Panc1 (cell line): Measurements from ENCODE around the gene NSD1. TPM values are rescaled to one million over a fixed set of nuclear protein-coding genes. Genes with fewer than 3 reads are reported as not detected.

Source experiments
- ATAC-seq: fragments of 200-7000 bp; cut with Tn5 transposase; 2 replicates; pipeline ENCODE4 v1.9.1; 2020; ENCODE audit warnings: mild to moderate bottlenecking, moderate library complexity
- BruUV-seq: library from RNA; stranded (reverse); fragments of 400-500 nt; replicated peaks from 2 replicates; lab custom pipeline; 2021; lab: Mats Ljungman, UMichigan
- CTCF ChIA-PET: fragments of 300-600 bp; sonication (Branson Sonifier 250); formaldehyde crosslinking; loops from one replicate; lab custom pipeline; 2022; ENCODE audit warnings: antibody characterized with exemption; lab: Charles Lee
- POLR2A ChIA-PET: fragments of 300-600 bp; sonication (Branson Sonifier 250); formaldehyde crosslinking; loops from one replicate; lab custom pipeline; 2022; ENCODE audit warnings: antibody characterized with exemption; lab: Charles Lee
- DNase-seq: peaks from one replicate; pipeline ENCODE4 v3.0.0-alpha.2; 2010; ENCODE audit warnings: low read depth, low spot score
- H3K27ac ChIP-seq: 2 replicates; pipeline ENCODE4 v1.5.1; 2011; ENCODE audit warnings: mild to moderate bottlenecking, low read length, inconsistent platforms
- H3K27me3 ChIP-seq: fragments of 200-500 bp; sonication (Bioruptor generic); 2 replicates; pipeline ENCODE4 v1.6.0; 2014; ENCODE audit warnings: low read length, inconsistent platforms; ENCODE audit not compliant: control insufficient read depth, insufficient read depth
- H3K36me3 ChIP-seq: fragments of 200-500 bp; sonication (Bioruptor generic); 2 replicates; pipeline ENCODE4 v1.5.1; 2014; ENCODE audit warnings: inconsistent platforms, mild to moderate bottlenecking, low read length, moderate library complexity; ENCODE audit not compliant: control insufficient read depth, insufficient read depth
- H3K4me1 ChIP-seq: 2 replicates; pipeline ENCODE4 v1.5.1; 2011; ENCODE audit warnings: inconsistent platforms, mild to moderate bottlenecking, low read length, moderate library complexity; ENCODE audit not compliant: control insufficient read depth, insufficient read depth
- H3K4me3 ChIP-seq, 2 experiments: 2 replicates each; pipeline ENCODE4 v1.5.1; 2011 to 2012; ENCODE audit warnings: low read depth in 2 of 2, low read length in 2 of 2, mild to moderate bottlenecking in 2 of 2, inconsistent platforms in 1 of 2, moderate library complexity in 1 of 2
- H3K9me3 ChIP-seq: fragments of 200-500 bp; sonication (Bioruptor generic); 2 replicates; pipeline ENCODE4 v1.5.1; 2014; ENCODE audit warnings: low read depth, mild to moderate bottlenecking, inconsistent platforms, low read length, moderate library complexity; ENCODE audit not compliant: control insufficient read depth, insufficient read depth
- POLR2AphosphoS5 ChIP-seq: IDR thresholded peaks from 2 replicates; pipeline ENCODE4 v1.6.1; 2012; ENCODE audit warnings: mild to moderate bottlenecking, low read depth, low read length, moderate library complexity
- SIN3A ChIP-seq: IDR thresholded peaks from 2 replicates; pipeline ENCODE4 v1.6.1; 2012; ENCODE audit warnings: low read depth, mild to moderate bottlenecking, low read length, moderate library complexity, borderline replicate concordance; ENCODE audit not compliant: insufficient read depth
- TCF7L2 ChIP-seq: IDR thresholded peaks from 2 replicates; pipeline ENCODE4 v1.6.1; 2011; ENCODE audit warnings: mild to moderate bottlenecking, low read depth, low read length, inconsistent platforms
- in situ Hi-C: cut with HindIII; loops from 2 replicates; pipeline ENCODE4 v1.10.0; 2016; ENCODE audit warnings: low sequenced_read_pairs, low pct_unique_long_range_greater_than_20kb
- intact Hi-C: fragments of 100-400 bp; cut with micrococcal nuclease; formaldehyde crosslinking; loops from one replicate; pipeline ENCODE4 v1.10.0; 2022; ENCODE audit not compliant: unreplicated experiment
- total RNA-seq: library from RNA; stranded (reverse); gene quantifications from one replicate; pipeline ENCODE4 v1.2.1, GENCODE V29; 2021; ENCODE audit not compliant: unreplicated experiment
- TF ChIP-seq, protein P1 (sequence below): fragments of 450-650 bp; IDR thresholded peaks from 2 replicates; pipeline ENCODE4 v1.5.1; 2017; ENCODE audit warnings: mild to moderate bottlenecking
- TF ChIP-seq, protein P2 (sequence below), 2 experiments: IDR thresholded peaks; 2 replicates each; pipeline ENCODE4 v1.6.1; 2011 to 2012; ENCODE audit warnings: low read depth in 2 of 2, control low read depth in 1 of 2, low read length in 1 of 2, mild to moderate bottlenecking in 1 of 2, moderate library complexity in 1 of 2; ENCODE audit not compliant: insufficient read depth in 1 of 2

Gene NSD1
- total RNA-seq, 1 experiment from 2014 or later = 58.7 TPM

DNA sequence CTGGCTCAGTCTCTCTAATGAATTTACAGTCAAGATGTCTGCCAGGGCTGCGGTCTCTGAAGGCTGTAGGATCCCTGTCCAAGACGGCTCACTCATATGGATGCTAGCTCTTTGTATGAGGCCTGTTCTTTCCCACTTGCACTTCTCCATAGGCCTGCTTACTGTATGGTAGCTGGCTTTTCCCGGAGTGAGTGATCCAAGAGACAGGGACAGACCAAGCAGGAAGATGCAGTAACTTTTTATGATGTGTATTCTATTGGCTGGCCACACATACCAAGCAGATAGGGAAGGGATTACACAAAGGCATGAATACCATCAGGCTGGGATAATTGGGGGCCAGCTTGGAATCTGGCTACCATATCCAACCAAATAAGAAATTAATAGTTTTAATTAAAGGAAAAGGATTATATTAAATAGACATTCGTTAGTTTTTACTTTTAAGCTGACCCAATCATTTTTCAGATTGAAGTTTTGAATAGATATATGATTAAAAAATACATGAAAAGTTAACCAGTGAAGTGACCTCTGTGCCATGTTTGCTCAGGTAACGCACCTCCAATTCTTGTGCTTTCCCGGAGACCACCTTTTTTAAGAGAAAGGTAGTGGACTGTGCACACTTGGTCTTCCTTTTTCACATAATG, 20.6 kb downstream of the NSD1 start:
- Histone ChIP-seq H3K4me1 (no peaks in the 10 kb centered on the region), H3K4me3 (no peak overlapping the region), H3K9me3 (no peaks in the 10 kb centered on the region), H3K27ac (no peak overlapping the region), H3K36me3 (0 out of 2 replicates have a peak, but pooled peaks cover 5% of the 10 kb centered on the region), H3K27me3 (no peaks in the 10 kb centered on the region)
- ChIA-PET CTCF (no interaction called here), POLR2A (interaction anchor here (0.6 kb wide), 1 partner anchor 9 kb away, joined by 3 read pairs; no protein-coding TSS in a partner anchor)
- TF ChIP-seq POLR2AphosphoS5 = no peak
- TF ChIP-seq, protein P1, sequence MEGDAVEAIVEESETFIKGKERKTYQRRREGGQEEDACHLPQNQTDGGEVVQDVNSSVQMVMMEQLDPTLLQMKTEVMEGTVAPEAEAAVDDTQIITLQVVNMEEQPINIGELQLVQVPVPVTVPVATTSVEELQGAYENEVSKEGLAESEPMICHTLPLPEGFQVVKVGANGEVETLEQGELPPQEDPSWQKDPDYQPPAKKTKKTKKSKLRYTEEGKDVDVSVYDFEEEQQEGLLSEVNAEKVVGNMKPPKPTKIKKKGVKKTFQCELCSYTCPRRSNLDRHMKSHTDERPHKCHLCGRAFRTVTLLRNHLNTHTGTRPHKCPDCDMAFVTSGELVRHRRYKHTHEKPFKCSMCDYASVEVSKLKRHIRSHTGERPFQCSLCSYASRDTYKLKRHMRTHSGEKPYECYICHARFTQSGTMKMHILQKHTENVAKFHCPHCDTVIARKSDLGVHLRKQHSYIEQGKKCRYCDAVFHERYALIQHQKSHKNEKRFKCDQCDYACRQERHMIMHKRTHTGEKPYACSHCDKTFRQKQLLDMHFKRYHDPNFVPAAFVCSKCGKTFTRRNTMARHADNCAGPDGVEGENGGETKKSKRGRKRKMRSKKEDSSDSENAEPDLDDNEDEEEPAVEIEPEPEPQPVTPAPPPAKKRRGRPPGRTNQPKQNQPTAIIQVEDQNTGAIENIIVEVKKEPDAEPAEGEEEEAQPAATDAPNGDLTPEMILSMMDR = no peak
- BruUV-seq = TSS peak; percentile 50
- DNase-seq (no peak), ATAC-seq (no peak)
- intact Hi-C loops (no loop called here), in situ Hi-C loops (no loop called here)

DNA sequence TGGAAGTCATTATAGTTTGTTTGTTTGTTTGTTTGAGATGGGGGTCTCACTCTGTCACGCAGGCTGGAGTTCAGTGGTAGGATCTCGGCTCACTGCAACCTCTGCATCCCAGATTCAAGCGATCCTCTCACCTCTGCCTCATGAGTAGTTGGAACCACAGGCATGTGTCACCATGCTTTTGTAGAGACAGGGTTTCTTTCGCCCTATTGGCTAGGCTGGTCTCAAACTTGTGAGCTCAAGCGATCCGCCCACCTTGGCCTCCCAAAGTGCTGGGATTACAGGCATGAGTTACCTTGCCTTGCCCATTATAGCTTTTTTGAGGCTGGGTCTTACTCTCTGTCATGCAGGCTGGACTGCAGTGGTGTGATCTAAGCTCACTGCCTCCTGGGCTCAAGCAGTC, 28.8 kb downstream of the NSD1 start:
- DNase-seq (no peak), ATAC-seq (0 out of 2 replicates have a peak, but pooled peaks have one; percentile 38)
- POLR2A ChIA-PET = no interaction called here
- Histone ChIP-seq H3K27ac (no peak overlapping the region), H3K4me3 (no peak overlapping the region), H3K4me1 (no peaks in the 10 kb centered on the region), H3K36me3 (no peaks in the 10 kb centered on the region), H3K9me3 (no peaks in the 10 kb centered on the region), H3K27me3 (no peaks in the 10 kb centered on the region)
- CTCF ChIA-PET = no interaction called here
- intact Hi-C loops (no loop called here), in situ Hi-C loops (no loop called here)
- no peak for TF ChIP-seq POLR2AphosphoS5
- TF ChIP-seq SIN3A = no peak
- no peak for TF ChIP-seq TCF7L2
- TF ChIP-seq, protein P2, sequence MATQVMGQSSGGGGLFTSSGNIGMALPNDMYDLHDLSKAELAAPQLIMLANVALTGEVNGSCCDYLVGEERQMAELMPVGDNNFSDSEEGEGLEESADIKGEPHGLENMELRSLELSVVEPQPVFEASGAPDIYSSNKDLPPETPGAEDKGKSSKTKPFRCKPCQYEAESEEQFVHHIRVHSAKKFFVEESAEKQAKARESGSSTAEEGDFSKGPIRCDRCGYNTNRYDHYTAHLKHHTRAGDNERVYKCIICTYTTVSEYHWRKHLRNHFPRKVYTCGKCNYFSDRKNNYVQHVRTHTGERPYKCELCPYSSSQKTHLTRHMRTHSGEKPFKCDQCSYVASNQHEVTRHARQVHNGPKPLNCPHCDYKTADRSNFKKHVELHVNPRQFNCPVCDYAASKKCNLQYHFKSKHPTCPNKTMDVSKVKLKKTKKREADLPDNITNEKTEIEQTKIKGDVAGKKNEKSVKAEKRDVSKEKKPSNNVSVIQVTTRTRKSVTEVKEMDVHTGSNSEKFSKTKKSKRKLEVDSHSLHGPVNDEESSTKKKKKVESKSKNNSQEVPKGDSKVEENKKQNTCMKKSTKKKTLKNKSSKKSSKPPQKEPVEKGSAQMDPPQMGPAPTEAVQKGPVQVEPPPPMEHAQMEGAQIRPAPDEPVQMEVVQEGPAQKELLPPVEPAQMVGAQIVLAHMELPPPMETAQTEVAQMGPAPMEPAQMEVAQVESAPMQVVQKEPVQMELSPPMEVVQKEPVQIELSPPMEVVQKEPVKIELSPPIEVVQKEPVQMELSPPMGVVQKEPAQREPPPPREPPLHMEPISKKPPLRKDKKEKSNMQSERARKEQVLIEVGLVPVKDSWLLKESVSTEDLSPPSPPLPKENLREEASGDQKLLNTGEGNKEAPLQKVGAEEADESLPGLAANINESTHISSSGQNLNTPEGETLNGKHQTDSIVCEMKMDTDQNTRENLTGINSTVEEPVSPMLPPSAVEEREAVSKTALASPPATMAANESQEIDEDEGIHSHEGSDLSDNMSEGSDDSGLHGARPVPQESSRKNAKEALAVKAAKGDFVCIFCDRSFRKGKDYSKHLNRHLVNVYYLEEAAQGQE (IDR thresholded peaks at IDR 0.05; ENCODE audit: insufficient read depth in 1 of 2, low read depth in 2 of 2, low read length in 1 of 2) = no peak
- TF ChIP-seq, protein P1 = no peak
- BruUV-seq = no TSS peak
